Measurements from ENCODE around the gene DENND1B. TPM values are rescaled to one million over a fixed set of nuclear protein-coding genes. Genes with fewer than 3 reads are reported as not detected.

The DENND1B gene
- polyA plus RNA-seq, 1 of the 3 experiments (the other 2 are of a cell fraction), result 1.4 TPM

GRCh38 chr1:197465528-197466327 is 309.6 kb downstream of the DENND1B start:
- Histone ChIP-seq H3K27me3 (ENCODE audit: insufficient read depth) (no peaks in the 10 kb centered on the region), H3K36me3 (replicated peaks in 1 of 2; ENCODE audit: control insufficient read depth in 1 of 2, insufficient read depth in 2 of 2, low read length in 1 of 2) (no peaks in the 10 kb centered on the region), H4K20me1 (ENCODE audit: insufficient read depth) (no peaks in the 10 kb centered on the region), H3K4me2 (no peak overlapping the region), H3F3A (replicated peaks; ENCODE audit: insufficient read depth) (no peaks in the 10 kb centered on the region), H3K9ac (no peak overlapping the region), H3K4me3 (ENCODE audit: low read depth in 2 of 2, low read length in 1 of 2) (no peak overlapping the region), H3K79me2 (ENCODE audit: insufficient read depth) (no peaks in the 10 kb centered on the region), H3K9me3 (no peaks in the 10 kb centered on the region), H3K27ac (ENCODE audit: low read depth in 2 of 2, low read length in 1 of 2) (no peak overlapping the region), H3K4me1 (ENCODE audit: control insufficient read depth in 1 of 2, insufficient read depth in 2 of 2, low read depth in 1 of 2, low read length in 1 of 2) (peaks cover 0 to 17% of the 10 kb centered on the region in 2 experiments; a peak in 2 of 4 replicates), H3K9me2 (no peaks in the 10 kb centered on the region), H2AFZ (ENCODE audit: low read depth) (0 out of 2 replicates have a peak overlapping the region, but pooled peaks have one; percentile 3)
- TF ChIP-seq ELF1 (IDR thresholded peaks at IDR 0.05) (no peak), USF2 (IDR thresholded peaks at IDR 0.05; ENCODE audit: borderline replicate concordance, low read depth, low read length) (no peak), REST (IDR thresholded peaks at IDR 0.05; ENCODE audit: low read depth, low read length) (no peak), GABPA (IDR thresholded peaks at IDR 0.05; ENCODE audit: low read depth) (no peak), RCOR1 (IDR thresholded peaks at IDR 0.05; ENCODE audit: low read length) (no peak), PBX3 (IDR thresholded peaks at IDR 0.05) (no peak), GATA2 (CRISPR knock-in tag; IDR thresholded peaks at IDR 0.05) (no peak), ZBTB33 (IDR thresholded peaks at IDR 0.05; ENCODE audit: borderline replicate concordance, low read depth) (no peak), NFIC (IDR thresholded peaks at IDR 0.05; ENCODE audit: borderline replicate concordance) (no peak), CHD2 (IDR thresholded peaks at IDR 0.05; ENCODE audit: low read length, partially characterized antibody) (no peak), IRF3 (IDR thresholded peaks at IDR 0.05; ENCODE audit: low read depth, low read length) (no peak), JUND (IDR thresholded peaks at IDR 0.05) (no peak), TCF12 (IDR thresholded peaks at IDR 0.05) (no peak), NRF1 (IDR thresholded peaks at IDR 0.05; ENCODE audit: low read depth, low read length) (no peak), MAX (IDR thresholded peaks at IDR 0.05; ENCODE audit: low read depth) (no peak), TEAD4 (IDR thresholded peaks at IDR 0.05; ENCODE audit: borderline replicate concordance, insufficient read depth) (no peak), FOXM1 (IDR thresholded peaks at IDR 0.05; ENCODE audit: low read depth) (no peak)
- POLR2A ChIA-PET, result no interaction called here
- 67% methylated on average over 3 of the region's 3 CpGs for WGBS (ENCODE audit: low lambda C conversion rate)
- no peak for DNase-seq
- CTCF ChIA-PET, result no interaction called here
